Fibroblast of skin of back (primary cell): ENCODE data around the gene NCK2.

Experiments used
- DNase-seq: peaks from one replicate; pipeline ENCODE4 v3.0.0-alpha.2; 2013

The NCK2 gene

GRCh38 chr2:105854972-105855371, 110.3 kb downstream of the NCK2 start:
- DNase-seq = no peak

- DNase-seq = no peak
Measured at GRCh38 chr2:105856581-105856980, 111.9 kb downstream of the NCK2 start.

GRCh38 chr2:105857076-105857740, 112.5 kb downstream of the NCK2 start:
- DNase-seq = no peak

- DNase-seq = no peak
Measured at GRCh38 chr2:105858868-105859693, 114.4 kb downstream of the NCK2 start.

GRCh38 chr2:105859694-105859951, 114.9 kb downstream of the NCK2 start:
- DNase-seq = no peak

- no peak for DNase-seq
Measured at GRCh38 chr2:105860567-105860966, 115.9 kb downstream of the NCK2 start.

GRCh38 chr2:105861200-105861599, 116.5 kb downstream of the NCK2 start:
- no peak for DNase-seq

- DNase-seq = no peak
Measured at GRCh38 chr2:105862843-105863242, 118.1 kb downstream of the NCK2 start.

GRCh38 chr2:105864262-105864661, 119.5 kb downstream of the NCK2 start:
- no peak for DNase-seq

GRCh38 chr2:105865222-105865913, 120.7 kb downstream of the NCK2 start:
- DNase-seq = peak; percentile 48

- peak; percentile 84 for DNase-seq
Measured at GRCh38 chr2:105866216-105867185, 121.8 kb downstream of the NCK2 start.

GRCh38 chr2:105867587-105867986, 122.9 kb downstream of the NCK2 start:
- DNase-seq = no peak

- no peak for DNase-seq
Measured at GRCh38 chr2:105868060-105868459, 123.3 kb downstream of the NCK2 start.

GRCh38 chr2:105869341-105869740, 124.6 kb downstream of the NCK2 start:
- no peak for DNase-seq

GRCh38 chr2:105870062-105870461, 125.3 kb downstream of the NCK2 start:
- no peak for DNase-seq

GRCh38 chr2:105870858-105871257, 126.1 kb downstream of the NCK2 start:
- DNase-seq = no peak

GRCh38 chr2:105872142-105872728, 127.5 kb downstream of the NCK2 start:
- DNase-seq = no peak

- DNase-seq = no peak
Measured at GRCh38 chr2:105872830-105873229, 128.1 kb downstream of the NCK2 start.

- no peak for DNase-seq
Measured at GRCh38 chr2:105873281-105873680, 128.6 kb downstream of the NCK2 start.

- peak; percentile 84 for DNase-seq
Measured at GRCh38 chr2:105873721-105874120, 129.0 kb downstream of the NCK2 start.

- no peak for DNase-seq
Measured at GRCh38 chr2:105874466-105874865, 129.8 kb downstream of the NCK2 start.

- no peak for DNase-seq
Measured at GRCh38 chr2:105875241-105875640, 130.5 kb downstream of the NCK2 start.
